BE2C (cell line): ENCODE data around the gene TRPM3.

Source experiments
- DNase-seq: peaks from one replicate; pipeline ENCODE4 v3.0.0-alpha.2; 2020
- H3K27me3 ChIP-seq: fragments of 250-450 bp; sonication (Bioruptor Pico); 2 replicates; pipeline ENCODE4 v1.5.1; 2020; ENCODE audit warnings: mild to moderate bottlenecking
- H3K36me3 ChIP-seq: fragments of 250-450 bp; sonication (Bioruptor Pico); 2 replicates; pipeline ENCODE4 v1.5.1; 2020; ENCODE audit warnings: mild to moderate bottlenecking
- H3K4me1 ChIP-seq: fragments of 250-450 bp; sonication (Bioruptor Pico); 2 replicates; pipeline ENCODE4 v1.5.1; 2020
- H3K4me3 ChIP-seq: 2 replicates; pipeline ENCODE4 v1.5.1; 2011; ENCODE audit warnings: low read depth, low read length
- H3K9me3 ChIP-seq: fragments of 250-450 bp; sonication (Bioruptor Pico); 2 replicates; pipeline ENCODE4 v1.5.1; 2020
- TF ChIP-seq, protein P1 (sequence below): IDR thresholded peaks from 2 replicates; pipeline ENCODE4 v1.5.1; 2012; ENCODE audit warnings: mild to moderate bottlenecking, low read depth, low read length

The TRPM3 gene

DNA sequence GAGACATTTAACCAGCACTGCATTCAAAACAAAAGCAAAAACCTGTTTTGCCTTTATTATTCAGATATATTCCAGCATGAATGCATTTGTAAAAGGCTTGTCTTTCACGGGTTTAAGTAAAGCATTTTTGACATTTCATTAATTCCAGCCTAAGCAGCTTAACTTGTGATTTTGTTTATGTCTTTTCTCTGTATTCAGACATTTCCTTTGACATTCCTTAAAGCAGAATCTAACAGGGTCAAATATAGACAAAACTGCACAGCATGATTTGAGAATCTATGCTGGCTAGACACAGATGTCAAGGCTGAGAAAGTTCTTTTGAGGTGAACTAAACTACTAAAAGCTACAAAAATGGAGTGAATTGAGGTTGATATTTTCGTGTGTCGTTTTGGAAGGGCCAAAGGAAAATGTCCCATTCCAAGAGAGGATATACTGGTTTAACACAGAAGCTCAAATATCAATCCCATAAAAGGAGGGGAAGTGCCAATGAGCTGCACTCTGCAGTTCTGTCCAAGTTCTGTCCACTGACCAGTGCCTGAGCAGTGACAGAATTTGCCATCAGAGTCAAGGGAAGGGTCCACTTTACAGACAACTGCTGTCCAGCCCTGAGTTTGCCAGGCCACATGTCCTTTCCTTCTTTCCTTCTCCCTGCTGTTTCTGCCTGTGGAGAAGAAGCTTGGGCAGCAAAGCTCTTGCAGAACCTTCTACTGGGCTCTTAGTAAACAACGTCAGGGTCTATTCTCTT is 508.2 kb downstream of the TRPM3 start:
- no peaks in the 10 kb centered on the region for H3K9me3 ChIP-seq
- H3K27me3 ChIP-seq: no peaks in the 10 kb centered on the region
- no peaks in the 10 kb centered on the region for H3K36me3 ChIP-seq
- no peak overlapping the region for H3K4me3 ChIP-seq
- TF ChIP-seq, protein P1, sequence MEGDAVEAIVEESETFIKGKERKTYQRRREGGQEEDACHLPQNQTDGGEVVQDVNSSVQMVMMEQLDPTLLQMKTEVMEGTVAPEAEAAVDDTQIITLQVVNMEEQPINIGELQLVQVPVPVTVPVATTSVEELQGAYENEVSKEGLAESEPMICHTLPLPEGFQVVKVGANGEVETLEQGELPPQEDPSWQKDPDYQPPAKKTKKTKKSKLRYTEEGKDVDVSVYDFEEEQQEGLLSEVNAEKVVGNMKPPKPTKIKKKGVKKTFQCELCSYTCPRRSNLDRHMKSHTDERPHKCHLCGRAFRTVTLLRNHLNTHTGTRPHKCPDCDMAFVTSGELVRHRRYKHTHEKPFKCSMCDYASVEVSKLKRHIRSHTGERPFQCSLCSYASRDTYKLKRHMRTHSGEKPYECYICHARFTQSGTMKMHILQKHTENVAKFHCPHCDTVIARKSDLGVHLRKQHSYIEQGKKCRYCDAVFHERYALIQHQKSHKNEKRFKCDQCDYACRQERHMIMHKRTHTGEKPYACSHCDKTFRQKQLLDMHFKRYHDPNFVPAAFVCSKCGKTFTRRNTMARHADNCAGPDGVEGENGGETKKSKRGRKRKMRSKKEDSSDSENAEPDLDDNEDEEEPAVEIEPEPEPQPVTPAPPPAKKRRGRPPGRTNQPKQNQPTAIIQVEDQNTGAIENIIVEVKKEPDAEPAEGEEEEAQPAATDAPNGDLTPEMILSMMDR: no peak
- DNase-seq: no peak
- peaks cover 16% of the 10 kb centered on the region for H3K4me1 ChIP-seq

DNA sequence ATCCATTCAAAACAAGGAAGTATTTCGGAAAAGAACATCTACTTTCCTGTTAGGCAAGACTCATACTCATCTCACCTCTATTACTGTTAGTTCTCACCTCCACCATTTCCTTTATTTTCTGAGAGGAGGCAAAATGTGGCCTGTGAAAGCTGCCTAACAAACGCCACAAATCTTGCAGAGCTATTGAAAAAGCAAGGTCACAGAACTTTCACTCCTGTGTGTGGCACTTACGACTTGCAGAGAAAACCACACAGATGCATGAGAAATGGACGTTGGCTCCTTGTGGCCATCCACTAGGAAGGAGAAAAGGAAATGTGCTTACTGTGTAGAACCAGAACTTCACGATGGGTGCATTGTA is 511.2 kb downstream of the TRPM3 start:
- Histone ChIP-seq H3K27me3 (no peaks in the 10 kb centered on the region), H3K4me3 (no peak overlapping the region), H3K36me3 (no peaks in the 10 kb centered on the region), H3K4me1 (peaks cover 8% of the 10 kb centered on the region), H3K9me3 (no peaks in the 10 kb centered on the region)
- TF ChIP-seq, protein P1: no peak
- DNase-seq: no peak

DNA sequence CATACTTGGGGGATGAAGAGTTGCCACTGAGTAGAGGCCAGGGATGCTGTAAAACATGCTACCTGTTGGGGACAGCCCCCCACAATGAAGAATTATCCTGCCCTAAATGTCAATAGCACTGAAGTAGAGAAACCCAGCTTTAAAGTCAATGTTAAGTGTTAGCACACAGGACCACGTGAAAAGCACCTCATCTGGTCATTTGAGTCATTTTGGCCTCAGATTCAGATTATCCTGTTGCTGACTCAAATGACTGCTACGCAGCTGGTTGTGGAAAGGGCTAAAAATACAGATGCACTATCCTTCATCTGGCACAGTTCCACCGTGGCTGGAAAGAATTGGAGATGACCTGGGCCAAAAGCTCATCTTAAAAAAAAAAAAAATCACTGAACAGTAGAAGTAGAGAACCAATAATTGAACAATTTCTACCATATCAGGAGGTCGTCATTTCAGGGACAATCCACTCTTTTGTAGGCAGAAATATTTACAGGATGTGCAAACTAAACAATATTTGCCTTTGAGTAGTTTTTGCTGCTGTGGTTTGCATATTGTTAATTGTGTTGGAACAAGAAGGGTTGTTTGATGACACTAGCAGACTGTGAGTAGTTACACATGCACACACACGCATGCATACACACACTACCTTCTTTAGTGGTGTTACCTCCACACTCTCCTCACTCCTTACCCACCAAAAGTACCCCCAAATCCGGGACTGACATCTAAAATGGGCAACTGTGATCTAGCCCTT is 511.7 kb downstream of the TRPM3 start:
- no peak for DNase-seq
- no peaks in the 10 kb centered on the region for H3K9me3 ChIP-seq
- peaks cover 3% of the 10 kb centered on the region for H3K4me1 ChIP-seq
- no peaks in the 10 kb centered on the region for H3K36me3 ChIP-seq
- no peak overlapping the region for H3K4me3 ChIP-seq
- H3K27me3 ChIP-seq: no peaks in the 10 kb centered on the region
- TF ChIP-seq, protein P1: no peak

DNA sequence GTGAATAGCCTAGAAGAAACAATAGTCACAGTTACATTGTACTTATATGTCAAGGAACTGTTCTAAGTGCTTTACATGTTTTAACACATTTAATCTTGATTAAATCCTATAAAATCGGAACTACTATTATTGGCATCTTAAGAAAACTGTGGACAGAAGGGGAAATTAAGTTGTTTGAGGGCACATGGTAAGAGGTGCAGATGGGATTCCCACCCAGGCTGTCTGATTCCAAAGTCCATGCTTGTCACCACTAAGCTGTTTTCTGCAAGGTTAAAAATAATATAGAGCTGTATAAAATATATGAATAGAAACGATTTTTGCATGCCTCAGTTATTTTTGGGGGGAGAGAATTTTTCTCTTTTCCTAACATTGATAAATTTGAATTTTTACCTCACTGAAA is 512.4 kb downstream of the TRPM3 start:
- no peak overlapping the region for H3K4me3 ChIP-seq
- TF ChIP-seq, protein P1: no peak
- no peaks in the 10 kb centered on the region for H3K36me3 ChIP-seq
- no peaks in the 10 kb centered on the region; the same call in 1 of the 2 replicates for H3K4me1 ChIP-seq
- H3K27me3 ChIP-seq: no peaks in the 10 kb centered on the region
- H3K9me3 ChIP-seq: no peaks in the 10 kb centered on the region
- no peak for DNase-seq

DNA sequence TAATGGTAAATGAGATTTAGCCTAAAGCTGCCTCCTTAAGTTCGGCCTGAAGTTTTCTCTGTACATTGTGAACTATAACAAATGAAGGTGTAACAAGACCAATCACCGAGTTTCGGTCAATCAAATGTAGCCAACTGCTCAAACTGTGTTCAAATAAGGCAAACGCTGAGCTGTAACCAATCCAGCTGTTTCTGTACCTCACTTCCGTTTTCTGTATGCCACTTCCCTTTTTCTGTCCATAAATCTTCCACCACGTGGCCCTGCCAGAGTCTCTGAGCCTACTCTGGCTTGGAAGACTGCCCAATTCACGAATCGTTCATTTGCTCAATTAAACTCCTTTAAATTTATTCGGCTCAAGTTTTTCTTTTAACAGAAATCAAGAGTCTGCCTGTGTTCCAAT is 513.5 kb downstream of the TRPM3 start:
- Histone ChIP-seq H3K4me3 (no peak overlapping the region), H3K36me3 (no peaks in the 10 kb centered on the region), H3K9me3 (no peaks in the 10 kb centered on the region), H3K27me3 (no peaks in the 10 kb centered on the region), H3K4me1 (no peaks in the 10 kb centered on the region; the same call in 1 of the 2 replicates)
- TF ChIP-seq, protein P1: no peak
- DNase-seq: peak; percentile 22

DNA sequence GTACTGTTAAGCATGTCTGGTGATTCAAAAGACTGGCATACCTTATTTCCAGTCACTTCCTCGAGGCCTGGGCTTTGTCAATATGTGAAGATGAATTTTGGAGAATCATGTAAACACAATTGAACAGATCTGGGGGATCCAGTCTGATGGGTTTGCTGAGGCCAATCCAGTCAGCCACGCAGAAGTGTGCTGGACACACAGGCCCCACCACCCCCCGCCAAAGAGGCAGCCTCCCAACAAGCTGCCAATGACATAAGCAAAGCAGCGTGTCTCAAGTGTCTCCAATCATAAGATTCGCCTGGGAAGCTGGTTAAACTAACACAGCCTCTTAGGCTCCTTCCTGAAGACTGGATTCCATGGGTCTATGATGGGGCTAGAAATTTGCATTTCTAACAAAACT is 514.1 kb downstream of the TRPM3 start:
- H3K36me3 ChIP-seq: no peaks in the 10 kb centered on the region
- DNase-seq: no peak
- H3K27me3 ChIP-seq: no peaks in the 10 kb centered on the region
- H3K4me1 ChIP-seq: peaks cover 4% of the 10 kb centered on the region
- H3K4me3 ChIP-seq: no peak overlapping the region
- H3K9me3 ChIP-seq: no peaks in the 10 kb centered on the region
- TF ChIP-seq, protein P1: no peak
